ENCODE data around the gene IGF1.

The IGF1 gene

GRCh38 chr12:102435827-102436436 lies 44.4 kb downstream of the IGF1 start:
- no peaks in the 10 kb centered on the region for H3K36me3 Mint-ChIP-seq (ENCODE audit: low read depth)
- H3K4me3 Mint-ChIP-seq = no peak overlapping the region
- no peak overlapping the region for H3K27ac Mint-ChIP-seq
- H3K4me1 Mint-ChIP-seq (ENCODE audit: low read depth) = no peaks in the 10 kb centered on the region
- H3K27me3 Mint-ChIP-seq = peaks cover 31% of the 10 kb centered on the region
- no peaks in the 10 kb centered on the region for H3K9me3 Mint-ChIP-seq

DNA sequence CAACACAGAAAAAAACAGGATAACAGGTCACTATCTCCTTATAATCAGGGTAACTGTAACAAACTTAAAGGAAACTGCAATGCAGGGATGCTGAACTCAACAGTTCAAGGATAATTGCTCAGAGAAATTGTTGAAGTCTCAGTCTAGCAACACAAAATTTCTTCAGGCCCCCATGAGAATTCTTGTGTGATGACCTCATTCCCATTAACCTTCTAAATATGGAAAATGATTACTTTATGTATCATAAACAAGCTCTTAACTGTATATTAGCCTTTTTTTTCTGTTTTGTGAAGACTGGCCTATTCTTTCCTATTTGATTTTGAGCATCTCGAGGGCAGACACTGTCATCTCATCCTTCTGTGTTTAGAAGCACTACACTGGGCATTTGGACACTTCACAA lies 47.1 kb downstream of the IGF1 start:
- H3K27ac Mint-ChIP-seq = no peak overlapping the region
- H3K4me3 Mint-ChIP-seq = no peak overlapping the region
- peaks cover 29% of the 10 kb centered on the region for H3K27me3 Mint-ChIP-seq
- no peaks in the 10 kb centered on the region for H3K4me1 Mint-ChIP-seq (ENCODE audit: low read depth)
- no peaks in the 10 kb centered on the region for H3K36me3 Mint-ChIP-seq (ENCODE audit: low read depth)
- H3K9me3 Mint-ChIP-seq = no peaks in the 10 kb centered on the region

GRCh38 chr12:102430661-102431060 lies 49.7 kb downstream of the IGF1 start:
- Mint-ChIP-seq H3K36me3 (ENCODE audit: low read depth) (no peaks in the 10 kb centered on the region), H3K4me1 (ENCODE audit: low read depth) (no peaks in the 10 kb centered on the region), H3K27ac (no peak overlapping the region), H3K4me3 (no peak overlapping the region), H3K9me3 (no peaks in the 10 kb centered on the region), H3K27me3 (peaks cover 17% of the 10 kb centered on the region)

- no peaks in the 10 kb centered on the region for H3K36me3 Mint-ChIP-seq (ENCODE audit: low read depth)
- H3K4me1 Mint-ChIP-seq (ENCODE audit: low read depth) = no peaks in the 10 kb centered on the region
- no peaks in the 10 kb centered on the region for H3K9me3 Mint-ChIP-seq
- H3K4me3 Mint-ChIP-seq = no peak overlapping the region
- H3K27me3 Mint-ChIP-seq = peaks cover 22% of the 10 kb centered on the region
- no peak overlapping the region for H3K27ac Mint-ChIP-seq
Measured at GRCh38 chr12:102429211-102430154, 50.9 kb downstream of the IGF1 start.

DNA sequence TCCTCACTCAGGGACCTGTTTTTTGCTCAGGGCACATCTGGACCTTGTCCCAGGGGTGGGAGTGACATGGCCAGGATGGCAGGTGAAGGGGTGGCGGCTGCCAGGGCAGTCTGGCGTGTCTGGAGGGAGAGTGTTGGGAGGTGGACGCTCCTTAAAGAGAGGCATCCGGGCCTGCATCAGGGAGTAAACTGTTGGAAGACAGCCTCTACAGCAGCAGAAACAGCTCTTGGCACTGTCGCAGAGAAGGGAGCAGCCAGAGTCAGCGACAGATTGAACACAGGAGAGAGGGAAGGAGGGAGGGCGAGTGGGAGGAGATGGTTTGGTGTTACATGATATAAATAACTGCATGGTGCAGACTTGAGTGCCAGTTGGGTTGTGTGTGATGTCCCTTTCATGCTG lies 52.8 kb downstream of the IGF1 start:
- H3K4me1 Mint-ChIP-seq (ENCODE audit: low read depth) = no peaks in the 10 kb centered on the region
- H3K36me3 Mint-ChIP-seq (ENCODE audit: low read depth) = no peaks in the 10 kb centered on the region
- no peaks in the 10 kb centered on the region for H3K9me3 Mint-ChIP-seq
- H3K27ac Mint-ChIP-seq = no peak overlapping the region
- H3K4me3 Mint-ChIP-seq = no peak overlapping the region
- H3K27me3 Mint-ChIP-seq = peaks cover 16% of the 10 kb centered on the region

- Mint-ChIP-seq H3K36me3 (ENCODE audit: low read depth) (no peaks in the 10 kb centered on the region), H3K9me3 (no peaks in the 10 kb centered on the region), H3K27ac (no peak overlapping the region), H3K4me3 (no peak overlapping the region), H3K4me1 (ENCODE audit: low read depth) (peaks cover 6% of the 10 kb centered on the region), H3K27me3 (peaks cover 16% of the 10 kb centered on the region)
Measured at GRCh38 chr12:102426599-102427542, 53.5 kb downstream of the IGF1 start.

DNA sequence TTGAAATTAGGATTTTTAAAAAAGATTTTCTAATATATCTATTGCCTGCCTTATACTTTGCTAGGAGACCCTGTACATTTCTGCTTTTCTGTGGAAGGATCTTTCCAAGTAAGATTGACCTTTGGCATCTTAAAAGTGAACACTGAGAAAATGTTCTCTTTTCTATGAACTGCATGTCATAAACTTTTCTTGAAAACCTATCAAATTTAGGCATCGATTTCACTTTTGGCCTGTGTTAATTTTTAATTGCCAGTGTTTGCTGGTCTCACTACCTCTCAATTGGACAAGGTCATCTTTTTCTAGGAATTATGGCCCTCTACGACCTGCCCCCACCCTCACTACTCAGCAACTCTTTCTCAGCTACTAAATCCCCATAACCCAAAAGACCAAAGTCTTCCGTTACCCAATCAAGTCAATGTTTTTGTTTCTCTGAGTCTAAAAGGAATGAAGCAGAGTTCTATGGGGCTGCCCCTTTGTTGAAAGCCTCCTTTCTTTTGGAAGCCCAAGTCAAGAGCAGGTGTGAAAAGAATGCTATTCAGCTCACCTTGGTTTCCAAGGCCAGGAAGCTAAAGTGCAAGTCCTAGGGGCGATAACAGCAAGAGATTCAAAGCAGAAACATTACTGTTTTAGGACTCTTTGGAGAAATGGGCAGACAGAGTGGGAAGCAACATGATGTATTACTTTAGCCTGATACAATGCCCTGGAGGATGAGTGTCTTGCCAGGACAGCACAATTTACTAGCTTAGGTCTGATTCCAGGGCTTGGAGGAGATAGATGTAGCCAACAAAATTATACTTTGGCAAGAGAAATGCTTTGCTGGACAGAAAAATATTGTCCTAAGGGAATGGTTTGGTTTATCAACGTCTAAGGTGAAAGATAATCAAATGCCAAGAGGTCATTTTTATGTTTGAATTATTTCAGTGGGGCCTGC lies 55.0 kb downstream of the IGF1 start:
- H3K9me3 Mint-ChIP-seq = no peaks in the 10 kb centered on the region
- H3K4me3 Mint-ChIP-seq = no peak overlapping the region
- peaks cover 14% of the 10 kb centered on the region for H3K27me3 Mint-ChIP-seq
- H3K36me3 Mint-ChIP-seq (ENCODE audit: low read depth) = no peaks in the 10 kb centered on the region
- H3K27ac Mint-ChIP-seq = no peak overlapping the region
- peaks cover 12% of the 10 kb centered on the region for H3K4me1 Mint-ChIP-seq (ENCODE audit: low read depth)

DNA sequence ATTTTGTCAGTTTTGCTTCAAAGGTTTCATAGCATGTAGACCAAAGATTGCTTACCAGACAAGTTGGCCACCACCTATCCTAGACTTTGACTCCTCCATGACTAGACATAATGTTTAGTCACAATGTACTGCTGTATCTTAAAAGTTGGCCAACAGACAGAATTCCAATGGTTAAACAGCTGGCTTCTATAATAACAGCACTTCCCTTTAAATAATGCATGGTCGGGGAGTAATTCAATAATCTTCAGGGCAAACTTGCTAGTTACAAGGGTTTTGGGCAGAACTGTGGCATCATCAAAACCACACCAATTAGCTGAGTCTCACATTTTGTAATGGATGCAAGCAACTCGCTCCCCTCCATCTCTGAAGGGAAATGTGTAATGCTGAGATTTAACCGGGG lies 56.9 kb downstream of the IGF1 start:
- Mint-ChIP-seq H3K36me3 (ENCODE audit: low read depth) (no peaks in the 10 kb centered on the region), H3K9me3 (no peaks in the 10 kb centered on the region), H3K4me3 (no peak overlapping the region), H3K27ac (no peak overlapping the region), H3K4me1 (ENCODE audit: low read depth) (peaks cover 12% of the 10 kb centered on the region), H3K27me3 (peaks cover 16% of the 10 kb centered on the region)

DNA sequence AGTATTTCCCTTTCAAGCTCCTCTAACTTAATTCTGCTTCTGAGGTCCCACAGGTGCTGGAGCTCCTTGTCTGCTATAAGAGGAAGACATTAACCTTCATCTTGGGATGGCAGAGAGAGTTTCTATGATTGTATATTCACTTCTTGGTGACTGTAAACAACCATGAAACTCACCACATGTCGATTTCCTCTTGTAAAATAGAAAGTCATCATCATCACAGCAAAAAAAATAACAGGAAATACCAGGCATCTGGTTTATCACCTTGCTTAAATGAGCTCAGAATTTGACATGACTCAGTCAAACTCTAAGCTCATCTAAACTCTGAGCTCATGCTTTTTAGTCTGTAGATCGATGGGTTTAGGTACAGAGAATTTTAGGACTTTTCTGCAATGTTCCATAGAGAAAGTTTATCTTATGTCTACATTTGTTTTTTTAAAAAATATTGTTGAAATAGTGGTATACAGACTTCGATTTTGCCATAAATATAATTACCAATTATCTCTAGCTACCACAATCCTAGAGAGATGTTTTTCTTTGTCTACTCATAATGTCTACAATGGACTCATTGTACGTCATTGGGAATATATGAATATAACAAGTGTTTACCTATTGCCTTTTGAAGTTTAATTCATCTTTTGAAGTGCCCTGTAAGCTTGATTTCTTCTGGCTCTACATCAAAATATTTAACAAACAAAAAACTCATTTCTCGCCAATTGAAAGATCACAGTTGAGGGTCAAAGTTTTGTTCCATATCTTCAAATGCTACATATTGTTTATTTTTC lies 58.4 kb downstream of the IGF1 start:
- no peak overlapping the region for H3K4me3 Mint-ChIP-seq
- peaks cover 4% of the 10 kb centered on the region for H3K36me3 Mint-ChIP-seq (ENCODE audit: low read depth)
- H3K4me1 Mint-ChIP-seq (ENCODE audit: low read depth) = peaks cover 12% of the 10 kb centered on the region
- H3K27me3 Mint-ChIP-seq = peaks cover 20% of the 10 kb centered on the region
- no peak overlapping the region for H3K27ac Mint-ChIP-seq
- peaks cover 5% of the 10 kb centered on the region for H3K9me3 Mint-ChIP-seq

DNA sequence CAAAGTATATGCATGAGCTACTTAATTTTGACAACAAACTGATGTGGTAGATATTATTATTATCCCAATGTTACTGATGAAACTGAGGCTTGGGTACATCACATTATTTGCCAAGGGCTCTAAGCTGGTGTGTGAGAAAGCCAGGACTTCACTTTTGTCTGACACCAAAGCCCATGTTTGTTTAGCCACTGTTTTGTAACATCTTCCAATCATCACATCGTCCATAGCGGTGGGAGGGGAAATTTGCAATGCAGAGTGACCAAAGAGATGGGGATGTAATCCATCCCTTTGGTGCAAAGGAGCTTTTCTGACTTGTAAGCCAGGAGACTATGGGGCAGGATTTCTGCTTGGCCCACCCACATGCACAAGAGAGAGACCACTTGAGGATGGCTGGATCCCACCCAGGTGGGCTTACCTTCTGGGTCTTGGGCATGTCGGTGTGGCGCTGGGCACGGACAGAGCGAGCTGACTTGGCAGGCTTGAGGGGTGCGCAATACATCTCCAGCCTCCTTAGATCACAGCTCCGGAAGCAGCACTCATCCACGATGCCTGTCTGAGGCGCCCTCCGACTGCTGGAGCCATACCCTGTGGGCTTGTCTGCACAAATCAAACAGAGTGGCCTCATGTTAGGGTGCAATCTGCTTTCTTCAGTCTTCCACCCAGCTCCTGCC lies 61.1 kb downstream of the IGF1 start:
- H3K36me3 Mint-ChIP-seq (ENCODE audit: low read depth) = peaks cover 4% of the 10 kb centered on the region
- peaks cover 12% of the 10 kb centered on the region for H3K4me1 Mint-ChIP-seq (ENCODE audit: low read depth)
- H3K27me3 Mint-ChIP-seq = peaks cover 16% of the 10 kb centered on the region

GRCh38 chr12:102417055-102417454 lies 63.3 kb downstream of the IGF1 start:
- peaks cover 15% of the 10 kb centered on the region for H3K27me3 Mint-ChIP-seq
- H3K4me1 Mint-ChIP-seq (ENCODE audit: low read depth) = peaks cover 8% of the 10 kb centered on the region
- H3K36me3 Mint-ChIP-seq (ENCODE audit: low read depth) = peaks cover 4% of the 10 kb centered on the region
- H3K9me3 Mint-ChIP-seq = peaks cover 5% of the 10 kb centered on the region
- no peak overlapping the region for H3K27ac Mint-ChIP-seq
- no peak overlapping the region for H3K4me3 Mint-ChIP-seq

More for the DNA sequence above, 61.1 kb downstream of the IGF1 start:
- Mint-ChIP-seq H3K27ac (no peak overlapping the region), H3K9me3 (peaks cover 5% of the 10 kb centered on the region), H3K4me3 (no peak overlapping the region)

DNA sequence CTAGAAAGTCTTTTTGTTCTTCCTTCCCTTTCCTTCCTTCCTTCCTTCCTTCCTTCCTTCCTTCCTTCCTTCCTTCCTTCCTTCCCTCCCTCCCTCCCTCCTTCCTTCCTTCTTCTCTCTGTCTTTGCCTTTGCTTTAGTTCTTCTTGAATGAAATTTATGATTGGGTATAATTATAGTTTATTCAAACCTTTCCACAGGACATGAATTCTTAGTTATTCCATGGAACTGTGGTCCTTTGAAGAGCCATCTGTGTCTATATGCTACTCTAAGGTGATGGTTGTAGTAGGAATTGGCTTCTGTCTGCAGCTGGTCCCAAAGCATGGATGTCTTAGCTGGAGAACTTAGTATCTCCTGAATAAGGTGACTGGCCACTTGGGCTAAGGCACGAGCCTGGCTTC lies 64.8 kb downstream of the IGF1 start:
- peaks cover 4% of the 10 kb centered on the region for H3K36me3 Mint-ChIP-seq (ENCODE audit: low read depth)
- H3K27me3 Mint-ChIP-seq = peaks cover 18% of the 10 kb centered on the region
- H3K4me1 Mint-ChIP-seq (ENCODE audit: low read depth) = peaks cover 1% of the 10 kb centered on the region
- H3K4me3 Mint-ChIP-seq = no peak overlapping the region
- peaks cover 5% of the 10 kb centered on the region for H3K9me3 Mint-ChIP-seq
- H3K27ac Mint-ChIP-seq = no peak overlapping the region

GRCh38 chr12:102413396-102413795 lies 67.0 kb downstream of the IGF1 start:
- peaks cover 13% of the 10 kb centered on the region for H3K27me3 Mint-ChIP-seq
- H3K36me3 Mint-ChIP-seq (ENCODE audit: low read depth) = peaks cover 4% of the 10 kb centered on the region
- H3K9me3 Mint-ChIP-seq = peaks cover 5% of the 10 kb centered on the region
- H3K4me1 Mint-ChIP-seq (ENCODE audit: low read depth) = peaks cover 15% of the 10 kb centered on the region
- no peak overlapping the region for H3K4me3 Mint-ChIP-seq
- no peak overlapping the region for H3K27ac Mint-ChIP-seq
